HG03565 (cell line): ENCODE results near the gene TBL1Y.
"Not testable (repeated sequence)": the region's sequence is repeated elsewhere in the genome, so short reads cannot be mapped to it uniquely, and the experiment has no call there.

Source experiments
- ATAC-seq: cut with Tn5 transposase; IDR thresholded peaks from one replicate; pipeline ENCODE4 v1.9.1; 2021; ENCODE audit warnings: mild to moderate bottlenecking, moderate library complexity; ENCODE audit not compliant: unreplicated experiment

The TBL1Y gene

GRCh38 chrY:7078725-7079124 lies 168.2 kb downstream of the TBL1Y start:
- ATAC-seq: no peak

- ATAC-seq: not testable (repeated sequence)
These were observed 170.1 kb downstream of the TBL1Y start for GRCh38 chrY:7080548-7080947.

- ATAC-seq: peak; percentile 93
These were observed 175.1 kb downstream of the TBL1Y start for GRCh38 chrY:7085606-7086005.

GRCh38 chrY:7092836-7093235 lies 182.3 kb downstream of the TBL1Y start:
- no peak for ATAC-seq

GRCh38 chrY:7094365-7094764 lies 183.9 kb downstream of the TBL1Y start:
- ATAC-seq: no peak

GRCh38 chrY:7097021-7097420 lies 186.5 kb downstream of the TBL1Y start:
- no peak for ATAC-seq

GRCh38 chrY:7099742-7100141 lies 189.2 kb downstream of the TBL1Y start:
- ATAC-seq: no peak

GRCh38 chrY:7102680-7103079 lies 192.2 kb downstream of the TBL1Y start:
- ATAC-seq: no peak

GRCh38 chrY:7107179-7107578 lies 196.7 kb downstream of the TBL1Y start:
- no peak for ATAC-seq

- no peak for ATAC-seq
These were observed 199.6 kb downstream of the TBL1Y start for GRCh38 chrY:7110086-7110485.

GRCh38 chrY:7115871-7116270 lies 205.4 kb downstream of the TBL1Y start:
- ATAC-seq: no peak

GRCh38 chrY:7122202-7122601 lies 211.7 kb downstream of the TBL1Y start:
- no peak for ATAC-seq

- no peak for ATAC-seq
These were observed 214.9 kb downstream of the TBL1Y start for GRCh38 chrY:7125136-7126056.

- ATAC-seq: no peak
These were observed 217.7 kb downstream of the TBL1Y start for GRCh38 chrY:7128211-7128610.
